K562 (cell line): Measurements from ENCODE around the gene UBE2N. TPM values are rescaled to one million over a fixed set of nuclear protein-coding genes. Genes with fewer than 3 reads are reported as not detected.
A peak's percentile ranks its signal among the peaks of the same experiment; 100 is the strongest.

Experiments
- ARID1B ChIP-seq: fragments of 450-650 bp; IDR thresholded peaks from 2 replicates; pipeline ENCODE4 v1.6.1; 2016; ENCODE audit warnings: antibody characterized with exemption, mild to moderate bottlenecking, inconsistent platforms
- ATF3 ChIP-seq, 2 experiments: fragments of 450-650 bp in 1 of 2; sonication (generic) in 1 of 2; formaldehyde crosslinking in 1 of 2; IDR thresholded peaks in 1 of 2; conservative IDR thresholded peaks in 1 of 2; 2 replicates each; pipeline versions ENCODE4 v1.6.1 to v1.8.1; 2016 to 2023; ENCODE audit warnings: mild to moderate bottlenecking in 2 of 2, moderate library complexity in 2 of 2, inconsistent platforms in 1 of 2, missing genetic modification reagents in 1 of 2
- DEAF1 ChIP-seq: fragments of 450-650 bp; formaldehyde crosslinking; IDR thresholded peaks from 2 replicates; pipeline ENCODE4 v1.4.0; 2020; ENCODE audit warnings: mild to moderate bottlenecking, moderate library complexity
- DPF2 ChIP-seq: fragments of 450-650 bp; IDR thresholded peaks from 2 replicates; pipeline ENCODE4 v1.6.1; 2016
- SOX6 ChIP-seq: fragments of 450-650 bp; IDR thresholded peaks from 2 replicates; pipeline ENCODE4 v1.6.1; 2014; ENCODE audit warnings: mild to moderate bottlenecking
- polyA plus RNA-seq, 8 experiments: library from polyadenylated mRNA; depleted of rRNA in 4 of 8; stranded (reverse) in 5 of 8; unstranded in 3 of 8; fragments of >200 nt; fragmentation: Nextera tagmentation in 2 of 8; fragmentation: Illumina TruSeq in 1 of 8; extraction: Ambion mirVana in 2 of 8; extraction: Trizol in 1 of 8; gene quantifications; 2 replicates each; pipeline versions ENCODE4 v1.2.1 to v1.2.3, GENCODE V29; 2011 to 2014; ENCODE audit warnings: inconsistent platforms in 1 of 8, missing spikeins in 1 of 8
- total RNA-seq, 7 experiments: library from RNA; depleted of rRNA in 6 of 7; stranded (reverse); fragments of >200 nt in 6 of 7; fragmentation: Illumina TruSeq in 2 of 7; extraction: Trizol in 2 of 7; gene quantifications; 2 replicates each; pipeline versions ENCODE4 v1.2.1 to v1.2.3, GENCODE V29; 2011 to 2021; ENCODE audit warnings: low replicate concordance in 1 of 7
- TF ChIP-seq, protein P1 (sequence below), 2 experiments: fragments of 450-650 bp in 1 of 2; sonication (generic) in 1 of 2; formaldehyde crosslinking in 1 of 2; IDR thresholded peaks; 2 replicates each; pipeline versions ENCODE4 v1.7.1 to v1.9.0; 2016 to 2022; ENCODE audit warnings: inconsistent platforms in 1 of 2, mild to moderate bottlenecking in 1 of 2, missing genetic modification reagents in 1 of 2
- TF ChIP-seq, protein P2 (sequence below): fragments of 250-450 bp; sonication (Bioruptor Pico); IDR thresholded peaks from 2 replicates; pipeline ENCODE4 v1.5.0; 2021; ENCODE audit warnings: mild to moderate bottlenecking, borderline replicate concordance
- TF ChIP-seq, protein P3 (sequence below): sonication (generic); formaldehyde crosslinking; IDR thresholded peaks from 2 replicates; pipeline ENCODE4 v1.8.1; 2023; ENCODE audit warnings: mild to moderate bottlenecking, missing genetic modification reagents

The UBE2N gene
- total and polyA plus RNA-seq, 9 of the 15 experiments (the other 6 are each of a cell fraction or from before 2014, with no cell fraction given), result 189 to 826 (median 260) TPM

- TF ChIP-seq, protein P1, sequence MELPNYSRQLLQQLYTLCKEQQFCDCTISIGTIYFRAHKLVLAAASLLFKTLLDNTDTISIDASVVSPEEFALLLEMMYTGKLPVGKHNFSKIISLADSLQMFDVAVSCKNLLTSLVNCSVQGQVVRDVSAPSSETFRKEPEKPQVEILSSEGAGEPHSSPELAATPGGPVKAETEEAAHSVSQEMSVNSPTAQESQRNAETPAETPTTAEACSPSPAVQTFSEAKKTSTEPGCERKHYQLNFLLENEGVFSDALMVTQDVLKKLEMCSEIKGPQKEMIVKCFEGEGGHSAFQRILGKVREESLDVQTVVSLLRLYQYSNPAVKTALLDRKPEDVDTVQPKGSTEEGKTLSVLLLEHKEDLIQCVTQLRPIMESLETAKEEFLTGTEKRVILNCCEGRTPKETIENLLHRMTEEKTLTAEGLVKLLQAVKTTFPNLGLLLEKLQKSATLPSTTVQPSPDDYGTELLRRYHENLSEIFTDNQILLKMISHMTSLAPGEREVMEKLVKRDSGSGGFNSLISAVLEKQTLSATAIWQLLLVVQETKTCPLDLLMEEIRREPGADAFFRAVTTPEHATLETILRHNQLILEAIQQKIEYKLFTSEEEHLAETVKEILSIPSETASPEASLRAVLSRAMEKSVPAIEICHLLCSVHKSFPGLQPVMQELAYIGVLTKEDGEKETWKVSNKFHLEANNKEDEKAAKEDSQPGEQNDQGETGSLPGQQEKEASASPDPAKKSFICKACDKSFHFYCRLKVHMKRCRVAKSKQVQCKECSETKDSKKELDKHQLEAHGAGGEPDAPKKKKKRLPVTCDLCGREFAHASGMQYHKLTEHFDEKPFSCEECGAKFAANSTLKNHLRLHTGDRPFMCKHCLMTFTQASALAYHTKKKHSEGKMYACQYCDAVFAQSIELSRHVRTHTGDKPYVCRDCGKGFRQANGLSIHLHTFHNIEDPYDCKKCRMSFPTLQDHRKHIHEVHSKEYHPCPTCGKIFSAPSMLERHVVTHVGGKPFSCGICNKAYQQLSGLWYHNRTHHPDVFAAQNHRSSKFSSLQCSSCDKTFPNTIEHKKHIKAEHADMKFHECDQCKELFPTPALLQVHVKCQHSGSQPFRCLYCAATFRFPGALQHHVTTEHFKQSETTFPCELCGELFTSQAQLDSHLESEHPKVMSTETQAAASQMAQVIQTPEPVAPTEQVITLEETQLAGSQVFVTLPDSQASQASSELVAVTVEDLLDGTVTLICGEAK (IDR thresholded peaks at IDR 0.05), result no peak
- TF ChIP-seq, protein P1 (CRISPR knock-in tag; IDR thresholded peaks at IDR 0.05), result no peak
- TF ChIP-seq ARID1B, result peak; percentile 46
- 0 out of 2 replicates have a peak, but pooled peaks have one; percentile 17 for TF ChIP-seq SOX6
- TF ChIP-seq, protein P2, sequence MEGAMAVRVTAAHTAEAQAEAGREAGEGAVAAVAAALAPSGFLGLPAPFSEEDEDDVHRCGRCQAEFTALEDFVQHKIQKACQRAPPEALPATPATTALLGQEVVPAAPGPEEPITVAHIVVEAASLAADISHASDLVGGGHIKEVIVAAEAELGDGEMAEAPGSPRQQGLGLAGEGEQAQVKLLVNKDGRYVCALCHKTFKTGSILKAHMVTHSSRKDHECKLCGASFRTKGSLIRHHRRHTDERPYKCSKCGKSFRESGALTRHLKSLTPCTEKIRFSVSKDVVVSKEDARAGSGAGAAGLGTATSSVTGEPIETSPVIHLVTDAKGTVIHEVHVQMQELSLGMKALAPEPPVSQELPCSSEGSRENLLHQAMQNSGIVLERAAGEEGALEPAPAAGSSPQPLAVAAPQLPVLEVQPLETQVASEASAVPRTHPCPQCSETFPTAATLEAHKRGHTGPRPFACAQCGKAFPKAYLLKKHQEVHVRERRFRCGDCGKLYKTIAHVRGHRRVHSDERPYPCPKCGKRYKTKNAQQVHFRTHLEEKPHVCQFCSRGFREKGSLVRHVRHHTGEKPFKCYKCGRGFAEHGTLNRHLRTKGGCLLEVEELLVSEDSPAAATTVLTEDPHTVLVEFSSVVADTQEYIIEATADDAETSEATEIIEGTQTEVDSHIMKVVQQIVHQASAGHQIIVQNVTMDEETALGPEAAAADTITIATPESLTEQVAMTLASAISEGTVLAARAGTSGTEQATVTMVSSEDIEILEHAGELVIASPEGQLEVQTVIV (CRISPR knock-in tag), result no peak
- peak; percentile 71 for TF ChIP-seq DPF2
- peak; percentile 88 for TF ChIP-seq ATF3 (IDR thresholded peaks at IDR 0.05)
- TF ChIP-seq ATF3 (CRISPR knock-in tag; conservative IDR thresholded peaks at IDR 0.05), result no peak
- peak; percentile 26; the same call in 1 of the 2 replicates for TF ChIP-seq DEAF1
- TF ChIP-seq, protein P3, sequence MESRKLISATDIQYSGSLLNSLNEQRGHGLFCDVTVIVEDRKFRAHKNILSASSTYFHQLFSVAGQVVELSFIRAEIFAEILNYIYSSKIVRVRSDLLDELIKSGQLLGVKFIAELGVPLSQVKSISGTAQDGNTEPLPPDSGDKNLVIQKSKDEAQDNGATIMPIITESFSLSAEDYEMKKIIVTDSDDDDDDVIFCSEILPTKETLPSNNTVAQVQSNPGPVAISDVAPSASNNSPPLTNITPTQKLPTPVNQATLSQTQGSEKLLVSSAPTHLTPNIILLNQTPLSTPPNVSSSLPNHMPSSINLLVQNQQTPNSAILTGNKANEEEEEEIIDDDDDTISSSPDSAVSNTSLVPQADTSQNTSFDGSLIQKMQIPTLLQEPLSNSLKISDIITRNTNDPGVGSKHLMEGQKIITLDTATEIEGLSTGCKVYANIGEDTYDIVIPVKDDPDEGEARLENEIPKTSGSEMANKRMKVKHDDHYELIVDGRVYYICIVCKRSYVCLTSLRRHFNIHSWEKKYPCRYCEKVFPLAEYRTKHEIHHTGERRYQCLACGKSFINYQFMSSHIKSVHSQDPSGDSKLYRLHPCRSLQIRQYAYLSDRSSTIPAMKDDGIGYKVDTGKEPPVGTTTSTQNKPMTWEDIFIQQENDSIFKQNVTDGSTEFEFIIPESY, result no peak
These were observed 61.1 kb downstream of the UBE2N start (continued) for GRCh38 chr12:93380480-93381121.
